Esophagus muscularis mucosa (tissue), 4 donors: ENCODE results near the gene PNMA1. TPM values are rescaled to one million over a fixed set of nuclear protein-coding genes. Genes with fewer than 3 reads are reported as not detected.

Experiments
- DNase-seq: peaks from one replicate; pipeline ENCODE4 v3.0.0-alpha.2; 2017; ENCODE audit errors: extremely low spot score
- H3K27ac ChIP-seq, 4 donors: fragments of 200-600 bp; sonication (generic); replicated peaks in 1 of 4; 1 replicate in 3 of 4; 2 replicates in 1 of 4; pipeline ENCODE4 v1.5.1; 2016 to 2019; ENCODE audit warnings: mild to moderate bottlenecking in 1 of 4
- H3K27me3 ChIP-seq, 4 donors: fragments of 200-600 bp; sonication (generic); one replicate each; pipeline versions ENCODE4 v1.5.1 to v1.6.0; 2016 to 2019
- H3K36me3 ChIP-seq, 4 donors: fragments of 200-600 bp; sonication (generic); one replicate each; pipeline ENCODE4 v1.5.1; 2016 to 2019
- H3K4me1 ChIP-seq, 4 donors: fragments of 200-600 bp; sonication (generic); one replicate each; pipeline ENCODE4 v1.5.1; 2016 to 2019
- H3K4me3 ChIP-seq, 4 donors: fragments of 200-600 bp; sonication (generic); 1 replicate in 2 of 4; 2 replicates in 2 of 4; pipeline ENCODE4 v1.5.1; 2016 to 2019; ENCODE audit warnings: mild to moderate bottlenecking in 4 of 4, moderate library complexity in 1 of 4
- H3K9me3 ChIP-seq, 4 donors: fragments of 200-600 bp; sonication (generic); 1 replicate in 3 of 4; 2 replicates in 1 of 4; pipeline ENCODE4 v1.5.1; 2016 to 2019
- EP300 ChIP-seq: sonication (generic); formaldehyde crosslinking; IDR thresholded peaks from one replicate; pipeline ENCODE4 v1.6.1; 2017; ENCODE audit warnings: antibody characterized with exemption
- POLR2A ChIP-seq: fragments of 450-650 bp; IDR thresholded peaks from one replicate; pipeline ENCODE4 v1.6.1; 2017; ENCODE audit warnings: antibody characterized with exemption, moderate library complexity, mild to moderate bottlenecking, low read depth
- POLR2AphosphoS5 ChIP-seq, 2 donors: sonication (generic); formaldehyde crosslinking; IDR thresholded peaks; one replicate each; pipeline ENCODE4 v1.6.1; 2017; ENCODE audit warnings: antibody characterized with exemption in 2 of 2
- WGBS: methylation state at CpG from one replicate; pipeline ENCODE4 v1.1.5; 2018; 5-methylcytosine and 5-hydroxymethylcytosine counted together
- intact Hi-C: fragments of 100-400 bp; cut with DNase I; formaldehyde crosslinking; loops from one replicate; pipeline ENCODE4 v1.15.1; 2023
- total RNA-seq, 4 donors: library from RNA; depleted of rRNA; stranded (reverse); fragments of >200 nt; gene quantifications; one replicate each; pipeline versions ENCODE4 v1.1.0 to v1.2.1, GENCODE V29; 2016
- TF ChIP-seq, protein P1 (sequence below), 3 experiments: fragments of 200-600 bp in 2 of 3; fragments of 450-650 bp in 1 of 3; sonication (generic) in 2 of 3; IDR thresholded peaks; one replicate each; pipeline ENCODE4 v1.5.1; 2017 to 2019; ENCODE audit warnings: antibody characterized with exemption in 3 of 3, mild to moderate bottlenecking in 2 of 3, moderate library complexity in 1 of 3

Gene PNMA1
- total RNA-seq, 4 donors from 2014 or later: 34.8 to 74.2 (median 55.0) TPM

DNA sequence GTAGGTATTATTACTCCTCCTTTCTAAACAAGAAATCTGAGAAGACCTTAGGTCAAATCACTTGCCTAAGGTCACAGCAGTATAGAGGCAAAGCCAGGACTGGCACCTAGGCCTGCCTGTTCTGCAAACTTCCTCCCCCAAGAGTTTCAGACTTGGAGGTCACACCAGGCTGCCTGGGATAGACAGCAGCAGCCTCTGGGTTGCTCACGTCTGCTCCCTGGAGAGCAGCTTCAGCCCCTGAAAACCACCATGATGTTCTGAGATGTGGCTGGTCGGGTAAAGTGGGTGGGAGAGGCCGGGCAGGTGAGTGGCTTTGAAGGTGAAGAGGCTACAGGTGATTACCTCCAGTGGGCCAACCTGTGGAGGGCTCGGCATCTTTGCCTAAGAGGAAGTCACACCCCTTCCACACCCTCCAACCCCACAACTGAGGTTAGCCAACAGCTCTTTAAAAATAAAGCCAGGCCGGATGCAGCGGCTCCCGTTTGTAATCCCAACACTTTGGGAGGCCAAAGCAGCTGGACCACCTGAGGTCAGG, 37.0 kb upstream of the PNMA1 start:
- intact Hi-C loops: no loop called here
- WGBS: 47% methylated on average over 7 of the region's 7 CpGs
- Histone ChIP-seq H3K27me3 (no peaks in the 10 kb centered on the region), H3K27ac (peak overlapping the region; percentile 98 to 100 (median 99)), H3K9me3 (no peaks in the 10 kb centered on the region), H3K4me1 (peaks cover 98 to 100% (median 100%) of the 10 kb centered on the region in 4 donors), H3K4me3 (no peak overlapping the region), H3K36me3 (no peaks in the 10 kb centered on the region)
- TF ChIP-seq POLR2AphosphoS5 (IDR thresholded peaks at IDR 0.05) (no peak), POLR2A (no peak), EP300 (no peak)
- DNase-seq: no peak

DNA sequence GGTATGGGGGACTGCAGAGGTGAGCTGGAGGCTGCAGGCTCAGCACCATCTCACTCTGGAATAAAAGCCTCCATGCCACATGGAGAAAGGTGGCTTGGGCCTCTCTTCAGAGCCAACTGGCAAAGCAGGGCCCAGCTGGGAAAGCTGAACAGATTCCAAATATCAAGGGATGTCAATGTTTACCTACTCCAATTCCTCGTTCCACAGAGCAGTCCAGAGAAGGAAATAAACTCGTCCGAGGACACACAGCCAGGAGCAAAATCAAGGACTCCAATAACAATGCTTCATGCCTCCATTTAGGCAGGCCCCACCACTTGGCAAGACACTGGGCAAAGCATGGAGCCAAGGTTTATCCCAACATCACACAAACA, 36.3 kb upstream of the PNMA1 start:
- H3K36me3 ChIP-seq: no peaks in the 10 kb centered on the region
- no peak for DNase-seq
- H3K27ac ChIP-seq: peak overlapping the region; percentile 98 to 100 (median 99)
- H3K9me3 ChIP-seq: no peaks in the 10 kb centered on the region
- WGBS: 33% methylated on average over 3 of the region's 3 CpGs
- H3K4me3 ChIP-seq: no peak overlapping the region
- peaks cover 98 to 100% (median 100%) of the 10 kb centered on the region in 4 donors for H3K4me1 ChIP-seq
- TF ChIP-seq, protein P1, sequence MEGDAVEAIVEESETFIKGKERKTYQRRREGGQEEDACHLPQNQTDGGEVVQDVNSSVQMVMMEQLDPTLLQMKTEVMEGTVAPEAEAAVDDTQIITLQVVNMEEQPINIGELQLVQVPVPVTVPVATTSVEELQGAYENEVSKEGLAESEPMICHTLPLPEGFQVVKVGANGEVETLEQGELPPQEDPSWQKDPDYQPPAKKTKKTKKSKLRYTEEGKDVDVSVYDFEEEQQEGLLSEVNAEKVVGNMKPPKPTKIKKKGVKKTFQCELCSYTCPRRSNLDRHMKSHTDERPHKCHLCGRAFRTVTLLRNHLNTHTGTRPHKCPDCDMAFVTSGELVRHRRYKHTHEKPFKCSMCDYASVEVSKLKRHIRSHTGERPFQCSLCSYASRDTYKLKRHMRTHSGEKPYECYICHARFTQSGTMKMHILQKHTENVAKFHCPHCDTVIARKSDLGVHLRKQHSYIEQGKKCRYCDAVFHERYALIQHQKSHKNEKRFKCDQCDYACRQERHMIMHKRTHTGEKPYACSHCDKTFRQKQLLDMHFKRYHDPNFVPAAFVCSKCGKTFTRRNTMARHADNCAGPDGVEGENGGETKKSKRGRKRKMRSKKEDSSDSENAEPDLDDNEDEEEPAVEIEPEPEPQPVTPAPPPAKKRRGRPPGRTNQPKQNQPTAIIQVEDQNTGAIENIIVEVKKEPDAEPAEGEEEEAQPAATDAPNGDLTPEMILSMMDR (IDR thresholded peaks at IDR 0.05): no peak
- TF ChIP-seq EP300: no peak
- no peak for TF ChIP-seq POLR2AphosphoS5 (IDR thresholded peaks at IDR 0.05)
- TF ChIP-seq POLR2A: no peak
- H3K27me3 ChIP-seq: no peaks in the 10 kb centered on the region
- intact Hi-C loops: no loop called here

DNA sequence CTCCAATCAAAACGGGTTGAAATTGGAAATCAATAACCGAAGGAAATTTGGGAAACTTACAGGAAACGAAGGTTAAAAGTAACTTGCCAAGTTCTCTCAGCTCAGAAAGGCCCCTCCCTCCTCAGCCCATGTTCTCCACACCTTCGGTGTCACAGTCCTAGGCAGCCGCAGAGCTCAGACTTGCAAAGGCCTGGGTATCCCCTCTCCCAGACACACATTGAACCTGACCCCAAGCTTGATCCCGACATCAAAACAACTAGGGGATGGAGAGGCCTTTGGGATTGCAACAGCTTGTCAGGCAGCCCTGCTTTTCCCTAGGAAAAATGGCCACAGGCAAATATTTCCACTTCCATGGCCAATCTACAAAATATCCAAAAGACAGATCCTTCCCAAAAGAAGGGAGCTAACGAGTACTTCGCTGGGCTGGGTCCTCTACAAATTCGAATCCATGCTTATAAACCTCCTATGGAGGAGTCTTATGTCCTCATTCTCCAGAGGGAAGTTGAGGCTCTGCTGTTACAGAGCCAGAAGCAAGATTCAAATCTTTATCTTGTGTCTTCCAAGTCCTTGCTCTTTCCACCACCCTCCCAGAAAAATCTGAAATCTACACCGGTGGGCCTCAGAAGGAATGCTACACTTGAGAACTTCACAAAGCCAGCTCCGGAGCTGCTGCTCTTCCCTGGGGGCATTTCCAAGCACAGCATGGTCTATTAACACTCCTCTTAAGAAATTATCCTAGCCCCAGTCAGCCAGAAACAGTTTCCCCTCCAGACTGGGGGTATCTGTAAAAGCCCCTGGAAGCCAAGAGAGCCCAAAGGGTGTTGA, 35.7 kb upstream of the PNMA1 start:
- intact Hi-C loops: no loop called here
- Histone ChIP-seq H3K9me3 (no peaks in the 10 kb centered on the region), H3K4me3 (no peak overlapping the region), H3K27me3 (no peaks in the 10 kb centered on the region), H3K27ac (peak overlapping the region; percentile 98 to 100 (median 99)), H3K4me1 (peaks cover 98 to 100% (median 100%) of the 10 kb centered on the region in 4 donors), H3K36me3 (no peaks in the 10 kb centered on the region)
- 36% methylated on average over 9 of the region's 11 CpGs for WGBS
- no peak for DNase-seq
- TF ChIP-seq POLR2A: no peak
- TF ChIP-seq, protein P1 (IDR thresholded peaks at IDR 0.05): no peak
- no peak for TF ChIP-seq EP300
- no peak for TF ChIP-seq POLR2AphosphoS5 (IDR thresholded peaks at IDR 0.05)

DNA sequence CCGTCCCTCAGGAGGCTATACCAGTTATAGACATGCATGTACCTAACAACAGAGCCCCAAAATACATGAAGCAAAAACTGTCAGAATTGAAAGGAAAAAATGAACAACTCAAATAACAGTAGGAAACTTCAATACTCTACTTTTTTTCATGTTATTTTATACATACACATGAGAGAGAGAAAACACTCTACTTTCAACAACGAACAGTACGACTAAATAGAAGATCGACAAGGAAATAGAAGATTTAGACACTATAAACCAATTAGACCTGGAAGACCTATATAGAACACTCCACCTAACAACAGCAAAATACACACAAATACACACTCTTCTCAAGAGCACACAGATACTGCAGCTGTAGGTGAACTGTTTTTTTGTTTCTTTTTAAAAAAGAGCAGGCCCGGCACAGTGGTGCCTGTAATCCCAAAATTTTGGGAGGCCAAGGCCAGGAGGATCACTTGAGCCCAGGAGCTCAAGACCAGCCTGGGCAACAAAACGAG, 34.7 kb upstream of the PNMA1 start:
- Histone ChIP-seq H3K4me1 (peaks cover 98 to 100% (median 100%) of the 10 kb centered on the region in 4 donors), H3K4me3 (no peak overlapping the region), H3K27me3 (no peaks in the 10 kb centered on the region), H3K9me3 (no peaks in the 10 kb centered on the region), H3K27ac (peak overlapping the region; percentile 98 to 100 (median 99)), H3K36me3 (no peaks in the 10 kb centered on the region)
- no peak for TF ChIP-seq POLR2A
- TF ChIP-seq, protein P1 (IDR thresholded peaks at IDR 0.05): no peak
- intact Hi-C loops: no loop called here
- 63% methylated on average over 6 of the region's 6 CpGs for WGBS
- no peak for DNase-seq
